Dedifferentiated amniotic fluid mesenchymal stem cell (primary cell): Measurements from ENCODE around the gene FAM163B.
"Not testable (repeated sequence)": the region's sequence is repeated elsewhere in the genome, so short reads cannot be mapped to it uniquely, and the experiment has no call there.

Experiments
- DNase-seq: peaks from one replicate; pipeline ENCODE4 v3.0.0-alpha.2; 2016; ENCODE audit errors: extremely low spot score

Gene FAM163B

DNA sequence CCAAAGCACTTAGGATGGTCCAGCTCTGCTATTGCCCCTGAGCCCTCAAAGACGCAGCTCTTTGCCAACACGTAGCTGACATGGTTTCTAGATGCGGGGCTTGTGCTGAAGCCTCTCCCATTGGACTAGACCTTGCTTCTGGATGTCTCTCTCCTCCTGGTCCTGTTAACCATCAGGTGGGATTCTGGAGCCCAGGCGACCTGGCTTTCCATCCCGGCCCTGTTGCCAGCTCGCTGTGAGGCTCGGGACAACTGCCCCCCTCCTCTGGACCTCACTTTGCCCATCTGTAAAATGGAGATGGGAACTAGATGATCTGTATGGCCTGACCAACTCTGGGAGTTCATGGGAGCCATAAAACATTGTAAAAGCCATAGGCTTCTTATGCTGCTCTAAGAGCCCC lies 31.0 kb upstream of the FAM163B start:
- no peak for DNase-seq

DNA sequence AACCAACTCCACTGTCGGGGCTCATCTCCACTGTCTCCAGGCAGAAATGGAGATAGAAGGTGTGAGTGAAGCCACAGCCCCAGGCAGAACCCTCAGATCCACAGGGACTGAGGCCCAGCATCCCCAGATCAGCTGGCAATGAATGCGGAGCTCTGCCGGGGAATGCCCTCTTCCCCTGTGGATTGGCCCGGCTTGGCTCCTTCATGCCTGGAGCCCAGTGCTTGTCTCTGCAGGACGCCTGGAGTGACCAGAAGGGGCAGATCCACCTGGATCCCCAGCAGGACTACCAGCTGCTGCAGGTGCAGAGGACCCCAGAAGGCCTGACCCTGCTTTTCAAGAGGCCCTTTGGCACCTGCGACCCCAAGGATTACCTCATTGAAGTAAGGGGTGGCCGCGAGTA lies 30.4 kb upstream of the FAM163B start:
- DNase-seq = no peak

DNA sequence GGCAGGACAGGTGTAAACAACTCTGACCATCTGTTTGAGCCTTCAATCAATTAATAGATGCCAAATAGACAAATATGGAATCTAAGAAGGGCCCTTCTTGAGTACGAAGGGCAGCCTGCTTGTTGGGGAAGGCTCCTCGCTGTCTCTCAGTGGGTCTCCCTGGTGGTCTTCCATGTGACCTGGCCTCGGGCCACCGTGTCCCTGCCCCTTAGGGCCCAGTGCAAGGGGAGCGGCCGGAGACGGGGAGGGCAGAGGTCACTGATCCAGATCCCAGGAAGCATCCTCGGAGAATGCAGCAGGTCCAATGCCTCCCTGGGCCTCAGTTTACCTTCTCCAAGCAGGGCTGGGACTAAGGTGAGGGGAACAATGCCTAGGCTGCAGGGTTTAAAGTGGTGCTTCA lies 29.5 kb upstream of the FAM163B start:
- no peak for DNase-seq

DNA sequence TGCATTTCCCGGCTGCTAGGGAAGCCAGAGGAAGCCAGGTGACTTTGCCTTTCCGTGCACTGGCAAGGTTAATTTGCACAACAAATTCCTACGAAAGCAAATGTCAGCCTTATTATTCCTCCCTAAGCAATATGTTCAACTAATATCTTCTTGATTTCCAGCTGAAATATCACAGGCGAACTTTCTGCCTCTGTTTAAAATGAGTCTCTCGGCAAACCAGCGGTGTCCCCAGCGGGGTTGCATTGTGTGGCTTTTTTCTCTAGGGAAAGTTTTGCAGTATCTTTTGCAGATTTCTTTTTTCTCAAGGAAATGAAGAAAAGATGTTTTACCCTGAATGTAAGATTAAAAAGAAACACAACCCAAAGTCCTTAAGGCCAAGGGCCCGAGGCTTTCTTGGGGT lies 28.9 kb upstream of the FAM163B start:
- no peak for DNase-seq

DNA sequence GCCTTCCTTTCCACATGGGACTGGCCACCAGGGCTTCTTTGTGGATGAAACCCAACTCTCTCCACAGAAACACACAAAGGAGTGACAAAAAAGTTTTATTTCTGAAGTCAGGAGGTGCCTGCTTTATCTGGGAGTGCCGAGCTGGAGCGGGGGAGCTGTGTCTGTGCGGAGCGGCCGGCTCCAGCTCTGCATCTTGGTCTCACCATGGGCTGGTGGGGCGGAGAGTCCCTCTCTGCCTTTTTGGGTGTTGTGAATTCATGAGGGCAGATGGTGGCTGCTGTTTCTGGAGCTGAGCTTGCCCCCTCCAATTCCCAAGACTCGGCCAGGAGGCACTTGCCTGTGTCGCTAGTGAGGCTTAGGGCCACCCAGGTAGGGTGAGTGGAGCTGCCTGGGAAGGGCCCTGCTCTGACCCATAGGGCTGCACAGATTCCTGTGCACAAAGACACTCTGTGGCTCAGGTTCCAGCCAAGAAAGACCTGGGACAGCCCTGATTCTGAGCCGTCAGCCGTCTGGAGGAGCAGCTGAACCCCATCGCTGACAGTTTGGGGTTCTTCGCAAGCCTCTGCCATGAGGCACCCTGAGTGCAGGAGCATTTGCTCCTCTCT lies 28.4 kb upstream of the FAM163B start:
- DNase-seq = no peak

DNA sequence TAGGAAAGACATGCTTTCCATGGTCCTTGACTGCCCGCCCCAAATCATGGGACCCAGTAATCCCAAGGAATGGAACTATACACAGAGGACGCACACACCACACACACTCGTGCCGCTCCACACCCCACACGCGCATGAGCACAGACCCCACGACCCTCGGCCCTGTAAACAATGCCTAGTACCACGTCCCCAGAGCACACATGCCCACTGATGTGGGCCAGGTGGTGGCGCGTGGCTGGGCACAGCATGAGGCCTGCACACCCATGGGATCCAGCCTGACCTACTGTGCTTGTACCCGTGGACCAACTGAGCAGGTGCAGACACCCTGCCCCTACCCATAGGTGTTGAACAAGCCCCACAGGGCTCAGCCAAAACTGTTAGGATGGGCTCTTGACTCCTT lies 27.7 kb upstream of the FAM163B start:
- no peak for DNase-seq

DNA sequence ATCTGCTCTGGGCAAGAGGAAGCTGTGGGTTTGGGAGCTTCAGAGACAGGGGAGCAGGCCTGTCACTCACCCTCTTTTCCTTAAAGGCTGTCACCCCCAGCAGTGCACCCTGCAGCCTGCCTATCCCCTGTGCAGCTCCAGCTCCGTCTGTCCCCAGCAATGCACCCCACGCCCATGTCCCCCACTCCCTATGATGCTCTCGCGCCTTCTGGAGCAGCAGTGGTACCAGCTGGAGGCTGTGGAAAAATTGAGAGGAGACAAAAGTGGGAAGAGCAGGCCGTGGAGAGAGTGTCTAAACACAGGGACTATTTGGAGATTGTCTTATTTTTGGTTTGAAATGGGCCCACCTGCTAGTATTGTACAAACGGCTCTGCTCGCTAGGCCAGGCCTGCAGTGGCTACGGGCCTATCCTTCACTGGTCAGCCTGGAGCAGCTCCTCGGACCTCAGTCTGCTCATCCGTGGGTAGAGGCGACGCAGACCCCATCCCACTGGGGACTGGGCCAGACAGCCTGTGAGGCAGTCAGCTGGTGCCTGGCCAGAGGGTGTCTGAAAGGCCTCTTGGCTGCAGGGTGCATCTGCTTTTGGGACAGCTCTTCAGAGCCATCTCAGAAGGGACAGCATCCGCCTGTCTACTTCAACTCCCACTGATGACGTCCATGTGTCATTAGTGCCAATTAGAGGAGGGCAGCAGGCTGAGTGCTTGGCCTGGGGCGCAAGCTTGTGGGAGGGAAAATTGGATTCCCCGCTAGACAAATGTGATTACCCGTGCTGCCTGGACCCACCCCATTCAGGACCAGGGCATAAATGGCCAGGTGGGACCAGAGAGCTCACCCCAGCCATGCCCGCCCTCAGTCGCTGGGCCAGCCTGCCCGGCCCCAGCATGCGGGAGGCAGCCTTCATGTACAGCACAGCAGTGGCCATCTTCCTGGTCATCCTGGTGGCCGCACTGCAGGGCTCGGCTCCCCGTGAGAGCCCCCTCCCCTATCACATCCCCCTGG lies 26.6 kb upstream of the FAM163B start, which contains the start of gene DBH:
Gene DBH (plus strand): TSS at position 831 of the 999 bp plus-strand sequence. CDS start 9 bp downstream, at position 840.
- DNase-seq = no peak

DNA sequence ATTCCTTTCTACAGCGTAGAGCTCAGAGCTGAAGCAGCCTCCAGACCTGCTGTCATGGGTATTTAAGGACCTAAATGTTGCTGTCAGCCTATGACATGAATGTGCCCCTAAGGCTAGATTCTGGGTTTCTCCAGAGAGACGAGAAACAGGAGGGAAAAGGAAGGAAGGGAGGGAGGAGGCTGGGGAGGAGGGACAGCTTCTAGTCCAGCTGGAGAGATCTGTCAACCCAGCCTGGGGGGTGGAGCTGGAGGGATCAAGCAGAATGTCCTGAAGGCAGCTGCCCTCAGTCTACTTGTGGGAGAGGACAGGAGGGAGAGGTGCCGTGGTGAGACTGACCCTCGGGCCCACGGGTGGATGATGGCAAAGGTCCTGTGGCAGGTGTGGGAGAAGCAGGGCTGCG lies 25.9 kb upstream of the FAM163B start:
- DNase-seq = no peak

DNA sequence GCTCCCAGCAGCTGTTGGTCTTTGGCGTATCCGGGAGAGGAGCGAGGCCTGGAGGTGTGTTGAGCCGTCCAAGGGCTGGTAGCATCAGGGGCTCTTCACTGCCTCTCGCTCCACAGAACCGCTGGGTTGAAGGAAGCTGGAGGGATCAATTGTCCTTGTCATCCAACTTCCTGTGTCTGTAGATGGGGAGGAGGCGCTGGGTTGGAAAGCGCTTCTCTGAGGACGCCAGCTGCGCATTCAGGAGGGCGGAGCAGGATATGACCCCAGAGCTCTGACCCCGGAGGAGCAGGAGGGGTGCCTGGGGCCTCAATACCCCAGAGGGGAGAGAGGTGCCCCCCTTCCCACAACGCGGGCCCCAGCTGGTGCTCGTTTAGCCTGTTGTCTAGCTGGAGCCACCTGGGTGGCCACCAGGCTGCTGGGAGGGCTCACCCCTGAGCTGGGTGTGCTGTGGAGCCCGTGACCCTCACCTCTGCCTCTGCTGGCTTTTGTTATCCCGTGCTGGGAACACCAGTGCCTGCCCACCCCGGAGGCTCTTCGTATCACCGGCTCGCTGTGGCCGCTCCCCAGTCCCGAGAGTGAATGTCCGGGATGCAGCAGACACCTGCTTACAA lies 25.0 kb upstream of the FAM163B start:
- DNase-seq = no peak

DNA sequence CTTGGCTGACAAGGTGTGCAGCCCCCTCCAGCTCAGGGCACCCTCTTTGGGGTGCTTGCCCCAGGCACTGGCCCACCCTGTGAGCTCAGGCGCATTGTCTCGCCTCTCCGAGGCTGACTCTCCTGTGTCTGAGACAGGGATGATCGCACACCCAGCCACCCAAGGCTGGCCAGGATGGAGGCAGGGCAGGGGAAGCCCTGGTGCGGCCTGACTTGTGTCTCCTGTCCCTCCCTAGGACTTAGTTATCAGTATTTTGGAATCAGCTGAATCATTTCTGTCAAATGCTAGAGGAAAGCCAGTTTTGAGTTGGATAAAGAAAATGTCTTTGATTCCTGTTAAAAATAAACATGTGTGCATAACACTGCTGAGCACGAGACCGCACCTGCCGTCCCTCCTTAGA lies 24.5 kb upstream of the FAM163B start:
- no peak for DNase-seq

DNA sequence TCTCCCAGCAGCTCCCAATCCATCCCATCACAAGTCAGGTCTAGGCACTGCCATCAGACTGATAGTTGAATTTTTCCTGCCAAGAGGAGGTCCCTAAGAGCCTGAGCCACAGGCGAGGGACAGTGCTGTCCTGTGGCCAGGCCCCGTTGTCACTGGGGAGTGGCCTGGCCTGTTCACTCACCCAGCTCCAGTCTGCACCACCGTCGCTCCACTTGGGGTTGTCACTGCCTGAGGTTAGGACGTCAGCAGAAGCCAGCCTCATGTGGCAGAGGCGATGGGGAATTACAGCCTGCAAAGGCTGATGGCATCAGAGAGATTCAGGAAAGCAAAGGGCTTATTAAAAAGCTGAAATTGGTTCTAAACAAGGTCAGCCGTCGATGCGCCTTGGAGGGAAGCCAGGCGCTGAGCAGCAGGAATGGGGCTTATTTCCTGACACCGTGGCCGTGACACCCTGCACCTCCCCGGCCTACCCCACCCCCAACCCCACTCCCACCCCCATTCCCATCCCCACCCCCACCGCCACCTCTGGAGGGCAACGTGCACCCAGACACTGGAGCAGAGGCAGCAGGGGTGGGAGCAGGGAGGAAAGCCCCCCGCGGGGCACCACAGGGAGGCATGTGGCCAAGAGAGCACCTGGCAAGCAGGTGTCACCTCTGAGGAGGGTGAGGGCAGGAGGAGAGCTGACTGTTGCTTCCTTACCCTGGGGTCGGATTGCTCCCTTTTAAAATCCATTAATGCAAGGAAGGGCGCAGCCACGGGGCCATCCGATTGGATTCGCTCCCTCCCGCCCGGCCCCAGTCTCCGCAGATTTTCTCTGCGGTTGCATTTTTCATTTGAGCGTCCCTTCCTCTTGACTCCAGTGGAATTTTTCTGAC lies 23.9 kb upstream of the FAM163B start:
- no peak for DNase-seq

DNA sequence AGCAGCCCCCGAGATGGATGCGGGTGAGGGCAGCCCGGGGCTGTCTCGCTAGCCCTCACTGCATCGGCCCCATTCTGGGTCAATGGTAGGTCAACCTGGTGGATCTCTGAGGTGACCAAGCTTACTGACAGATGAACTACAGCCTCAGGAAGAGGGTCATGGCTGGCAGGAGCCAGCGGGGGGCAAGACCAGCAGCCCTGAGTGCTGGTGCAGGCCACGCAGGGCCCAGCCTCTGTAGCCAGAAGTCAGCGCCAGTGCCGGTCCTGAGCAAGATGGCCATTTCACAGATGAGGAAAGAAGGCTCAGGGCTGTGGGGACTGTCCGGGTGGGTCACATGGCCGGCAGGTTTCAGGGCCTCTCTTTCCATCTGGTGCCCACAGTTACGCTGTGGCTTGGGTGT lies 21.9 kb upstream of the FAM163B start:
- no peak for DNase-seq

DNA sequence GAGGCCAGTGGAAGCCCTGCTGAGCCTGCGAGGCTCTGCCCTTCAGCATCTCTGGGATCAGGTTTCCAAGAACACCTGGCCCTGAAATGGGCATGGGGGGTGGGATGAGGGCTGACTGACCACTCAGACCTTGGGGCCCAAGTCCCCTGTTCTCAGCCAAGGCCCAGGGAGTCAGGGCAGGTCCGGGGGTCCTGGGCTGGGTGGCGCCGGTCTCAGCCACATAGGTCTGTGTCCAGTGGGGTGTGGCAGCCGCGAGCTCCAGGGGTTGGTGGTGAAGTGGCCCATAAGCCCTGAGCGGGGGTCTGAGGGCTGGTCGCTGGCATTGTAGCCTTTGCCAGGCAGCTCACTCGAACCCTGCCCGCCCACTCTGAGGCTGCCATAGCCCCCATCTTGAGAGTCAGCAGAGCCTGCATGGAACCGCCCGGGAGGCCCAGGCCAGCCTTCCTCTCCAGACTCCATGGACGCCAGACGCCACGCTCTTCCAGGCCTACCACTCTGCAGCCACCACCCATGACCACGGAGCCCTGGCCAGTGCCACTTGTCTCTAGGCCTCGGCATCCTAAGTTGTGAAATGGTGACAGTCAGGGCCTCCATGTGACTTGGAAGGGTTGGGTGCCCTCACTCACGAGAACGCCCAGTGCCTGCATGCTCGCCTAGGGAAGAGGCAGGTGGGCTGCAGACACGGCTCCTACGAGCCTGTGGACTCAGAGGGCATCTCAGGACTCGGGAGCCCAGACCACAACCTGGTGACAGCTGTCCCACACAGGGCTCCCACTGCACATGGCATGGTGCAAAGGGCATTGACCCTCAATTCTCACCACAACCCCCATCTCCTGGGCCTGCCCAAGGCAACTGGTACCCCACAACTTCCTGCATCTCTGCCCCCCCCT lies 20.3 kb upstream of the FAM163B start:
- DNase-seq = no peak

DNA sequence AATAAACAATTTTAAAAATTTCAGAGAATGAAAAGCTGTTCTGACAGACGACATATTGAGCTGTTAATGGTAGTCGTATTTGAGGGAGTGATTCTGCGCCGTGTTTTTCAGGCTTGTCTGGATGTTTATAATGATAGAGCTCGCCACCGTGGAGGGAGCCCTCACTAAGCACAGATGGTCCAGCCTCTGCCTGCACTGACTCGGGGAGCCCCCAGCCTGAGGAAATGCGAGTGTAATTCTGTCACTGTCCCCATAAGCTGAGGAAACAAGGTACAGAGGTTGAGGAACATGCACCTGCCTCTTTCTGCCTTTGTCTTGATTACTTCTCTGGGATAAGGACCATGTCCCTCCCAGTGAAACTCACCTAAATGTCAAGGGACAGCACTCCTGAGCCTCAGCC lies 19.6 kb upstream of the FAM163B start:
- DNase-seq = no peak

DNA sequence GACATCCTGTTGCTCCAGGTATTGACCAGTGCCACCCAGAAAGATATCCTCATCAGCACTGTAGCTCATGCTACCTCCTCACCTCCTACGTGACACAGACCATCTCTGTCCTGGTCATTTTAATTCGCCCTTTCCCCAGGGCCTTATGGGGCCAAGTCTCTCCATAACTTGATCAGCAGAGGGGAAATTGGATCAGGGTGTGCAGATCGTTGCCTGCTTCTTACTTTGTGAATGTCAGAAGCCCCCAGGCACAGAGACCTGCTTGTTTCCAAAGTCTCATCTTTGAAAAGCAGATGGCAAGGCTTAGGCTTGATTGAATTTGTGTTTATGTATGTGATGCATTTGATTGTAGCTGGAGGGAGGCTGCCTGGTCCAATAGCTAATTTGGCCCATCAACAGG lies 18.2 kb upstream of the FAM163B start:
- DNase-seq = no peak

DNA sequence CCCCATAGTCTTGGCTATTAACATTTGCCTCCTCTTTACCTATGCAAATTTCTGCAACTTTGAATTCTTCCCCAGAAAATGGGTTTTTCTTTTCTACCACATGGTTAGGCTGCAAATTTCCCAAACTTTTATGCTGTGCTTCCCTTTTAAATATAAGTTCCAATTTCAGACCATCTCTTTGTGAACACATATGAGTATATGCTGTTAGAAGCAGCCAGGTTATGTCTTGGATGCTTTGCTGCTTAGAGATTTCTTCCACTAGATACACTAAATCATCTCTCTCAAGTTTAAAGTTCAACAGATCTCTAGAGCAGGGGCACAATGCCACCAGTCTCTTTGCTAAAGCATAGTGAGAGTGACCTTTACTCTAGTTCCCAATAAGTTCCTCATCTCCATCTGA lies 16.8 kb upstream of the FAM163B start:
- DNase-seq = not testable (repeated sequence)

DNA sequence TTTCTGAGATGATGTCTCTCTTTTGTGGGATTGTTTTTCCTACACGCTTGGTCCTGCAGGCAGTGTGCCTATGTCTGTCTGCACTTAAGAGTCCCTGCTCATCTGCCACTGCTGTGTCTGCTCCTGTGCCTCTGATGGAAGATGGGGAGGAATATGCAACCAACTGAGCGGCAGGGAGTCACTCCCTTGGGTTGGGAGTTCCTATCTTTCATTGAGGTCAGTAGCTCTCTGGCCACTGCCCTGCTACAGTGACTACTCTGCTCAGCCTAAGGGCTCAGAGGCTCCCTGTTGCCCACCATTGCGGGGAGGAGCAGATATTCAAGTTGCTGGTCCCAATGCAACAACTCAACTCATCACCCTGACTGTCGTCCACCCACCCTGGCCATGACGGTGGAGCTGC lies 13.4 kb upstream of the FAM163B start:
- no peak for DNase-seq

DNA sequence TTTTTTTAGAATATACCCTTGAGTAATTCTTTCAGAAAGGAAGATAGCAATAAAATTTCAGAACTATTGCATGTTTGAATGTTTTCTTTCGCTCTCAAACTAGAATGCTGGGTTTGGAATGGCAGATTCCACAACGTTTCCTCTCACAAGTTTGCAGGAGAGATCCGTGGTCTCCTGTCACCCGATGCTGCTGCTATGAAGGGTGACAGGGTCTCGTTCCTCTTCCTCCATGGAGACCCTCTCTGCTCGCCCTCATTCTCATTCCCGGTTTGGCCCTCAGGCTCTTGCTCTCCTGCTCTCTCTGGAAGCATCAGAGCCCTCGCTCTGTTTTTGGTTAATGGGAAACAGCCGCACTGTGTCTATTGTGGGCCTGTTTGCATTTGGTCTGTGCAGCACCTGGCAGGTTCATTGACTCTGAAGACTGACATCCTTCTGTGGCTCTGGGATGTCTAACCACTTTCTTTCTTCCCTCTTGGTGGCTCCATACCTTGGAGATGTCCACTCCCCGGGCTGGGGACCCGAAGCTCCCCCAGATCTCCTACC lies 12.6 kb upstream of the FAM163B start:
- DNase-seq = no peak

DNA sequence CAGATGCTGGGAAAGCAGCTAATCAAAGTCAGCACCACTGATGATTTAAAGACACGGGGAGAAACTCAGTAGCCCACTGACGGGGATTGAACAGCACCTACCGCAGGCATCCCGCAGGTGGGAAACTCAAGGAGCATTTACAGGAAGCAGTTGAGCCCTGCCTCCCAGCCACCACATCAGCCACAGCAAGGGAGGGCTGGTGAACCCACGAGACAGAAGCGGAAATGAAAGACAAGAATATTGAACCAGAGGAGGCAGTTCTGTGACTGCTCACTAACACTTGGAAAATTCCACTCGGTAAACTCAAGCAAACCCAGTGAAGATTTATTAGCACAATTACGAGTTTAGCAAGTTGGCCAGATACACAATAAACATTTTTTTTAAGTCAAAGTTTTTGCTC lies 10.6 kb upstream of the FAM163B start:
- no peak for DNase-seq

DNA sequence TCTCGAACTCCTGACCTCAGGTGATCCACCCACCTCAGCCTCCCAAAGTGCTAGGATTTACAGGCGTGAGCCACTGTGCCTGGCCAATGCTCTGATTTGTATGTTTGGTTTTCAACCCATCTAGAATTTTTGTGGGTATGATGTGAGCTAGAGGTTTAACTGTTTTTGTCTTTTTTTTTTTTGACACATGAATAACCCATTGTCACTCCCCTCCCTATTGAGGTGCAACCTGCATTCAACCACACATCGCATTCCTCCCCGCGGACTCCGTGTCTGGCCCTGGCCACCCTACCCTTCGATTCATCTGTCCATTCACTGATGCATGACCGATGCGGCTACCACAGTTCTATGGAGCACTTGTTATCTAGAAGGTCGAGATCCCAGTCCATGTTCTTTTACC lies 9.5 kb upstream of the FAM163B start:
- no peak for DNase-seq
